CD14-positive monocyte (primary cell): Measurements from ENCODE around the gene MMP28. TPM values are rescaled to one million over a fixed set of nuclear protein-coding genes. Genes with fewer than 3 reads are reported as not detected.

ENCODE experiments used
- DNase-seq, 3 donors: peaks; one replicate each; pipeline ENCODE4 v3.0.0-alpha.2; 2011 to 2022
- H2AFZ ChIP-seq: 2 replicates; pipeline ENCODE4 v1.6.0; 2012; ENCODE audit warnings: mild to moderate bottlenecking, low read depth, low read length, inconsistent platforms; ENCODE audit not compliant: insufficient read depth, poor library complexity, severe bottlenecking
- H3K27ac ChIP-seq, 2 donors: 1 replicate in 1 of 2; 2 replicates in 1 of 2; pipeline ENCODE4 v1.5.1; 2012 to 2013; ENCODE audit warnings: low read length in 2 of 2, control low read depth in 1 of 2, inconsistent platforms in 1 of 2, low read depth in 1 of 2, mild to moderate bottlenecking in 1 of 2
- H3K27me3 ChIP-seq, 2 donors: one replicate each; pipeline versions ENCODE4 v1.6.0 to v1.6.1; 2011 to 2013; ENCODE audit warnings: low read length in 2 of 2; ENCODE audit not compliant: control insufficient read depth in 2 of 2, insufficient read depth in 2 of 2
- H3K36me3 ChIP-seq, 2 donors: replicated peaks in 1 of 2; 1 replicate in 1 of 2; 2 replicates in 1 of 2; pipeline versions ENCODE4 v1.5.1 to v1.6.1; 2012 to 2013; ENCODE audit warnings: low read length in 2 of 2, control low read depth in 1 of 2, inconsistent platforms in 1 of 2, mild to moderate bottlenecking in 1 of 2; ENCODE audit not compliant: insufficient read depth in 2 of 2, control insufficient read depth in 1 of 2
- H3K4me1 ChIP-seq, 2 donors: 1 replicate in 1 of 2; 2 replicates in 1 of 2; pipeline versions ENCODE4 v1.5.1 to v1.6.1; 2012 to 2013; ENCODE audit warnings: low read length in 2 of 2, control low read depth in 1 of 2, inconsistent platforms in 1 of 2, mild to moderate bottlenecking in 1 of 2, moderate library complexity in 1 of 2; ENCODE audit not compliant: insufficient read depth in 2 of 2, control insufficient read depth in 1 of 2
- H3K4me2 ChIP-seq: replicated peaks from 2 replicates; pipeline ENCODE3; 2012; ENCODE audit warnings: low read length, moderate library complexity, mild to moderate bottlenecking; ENCODE audit not compliant: poor library complexity, severe bottlenecking; ENCODE audit errors: extremely low read depth
- H3K4me3 ChIP-seq, 3 experiments: fragments of 200-600 bp in 1 of 3; sonication (generic) in 1 of 3; replicated peaks in 1 of 3; 1 replicate in 2 of 3; 2 replicates in 1 of 3; pipeline ENCODE4 v1.5.1; 2011 to 2013; ENCODE audit warnings: low read length in 3 of 3, mild to moderate bottlenecking in 3 of 3, control low read depth in 2 of 3, low read depth in 2 of 3, inconsistent platforms in 1 of 3, moderate library complexity in 1 of 3
- H3K79me2 ChIP-seq: 2 replicates; pipeline ENCODE4 v1.6.0; 2012; ENCODE audit warnings: mild to moderate bottlenecking, control low read depth, inconsistent platforms, low read length, moderate library complexity; ENCODE audit not compliant: insufficient read depth
- H3K9ac ChIP-seq: 2 replicates; pipeline ENCODE4 v1.6.0; 2017; ENCODE audit warnings: low read length, mild to moderate bottlenecking; ENCODE audit not compliant: insufficient read depth, poor library complexity, severe bottlenecking
- H3K9me3 ChIP-seq, 2 donors: replicated peaks in 1 of 2; 1 replicate in 1 of 2; 2 replicates in 1 of 2; pipeline versions ENCODE4 v1.5.1 to v1.6.1; 2012 to 2013; ENCODE audit warnings: low read length in 2 of 2, control low read depth in 1 of 2; ENCODE audit not compliant: control insufficient read depth in 1 of 2, insufficient read depth in 1 of 2
- H4K20me1 ChIP-seq: 2 replicates; pipeline ENCODE4 v1.6.0; 2012; ENCODE audit warnings: mild to moderate bottlenecking, low read length, control low read depth, moderate library complexity; ENCODE audit not compliant: insufficient read depth
- H3K27ac Mint-ChIP-seq, 7 donors: one replicate each; pipeline ENCODE4 v1.8.0; 2020; ENCODE audit warnings: mild to moderate bottlenecking in 7 of 7, mixed read lengths in 7 of 7, moderate library complexity in 6 of 7, inconsistent platforms in 2 of 7
- H3K27me3 Mint-ChIP-seq, 3 donors: one replicate each; pipeline ENCODE4 v1.8.0; 2021 to 2022; ENCODE audit warnings: low read depth in 3 of 3, mild to moderate bottlenecking in 3 of 3, mixed read lengths in 3 of 3, moderate library complexity in 3 of 3, inconsistent platforms in 1 of 3
- H3K36me3 Mint-ChIP-seq, 2 donors: one replicate each; pipeline ENCODE4 v1.8.0; 2020; ENCODE audit warnings: mixed read lengths in 2 of 2, inconsistent platforms in 1 of 2, mild to moderate bottlenecking in 1 of 2
- H3K4me1 Mint-ChIP-seq: one replicate; pipeline ENCODE4 v1.8.0; 2020; ENCODE audit warnings: mild to moderate bottlenecking, mixed read lengths
- H3K4me3 Mint-ChIP-seq, 2 donors: one replicate each; pipeline ENCODE4 v1.8.0; 2020; ENCODE audit warnings: mild to moderate bottlenecking in 2 of 2, mixed read lengths in 2 of 2, moderate library complexity in 1 of 2
- H3K9me3 Mint-ChIP-seq, 7 donors: one replicate each; pipeline ENCODE4 v1.8.0; 2020 to 2022; ENCODE audit warnings: mixed read lengths in 7 of 7, mild to moderate bottlenecking in 6 of 7, moderate library complexity in 6 of 7, inconsistent platforms in 2 of 7
- WGBS: methylation state at CpG from one replicate; pipeline ENCODE4 v1.1.5; 2013; ENCODE audit warnings: missing lambda C conversion rate; ENCODE audit not compliant: insufficient coverage; 5-methylcytosine and 5-hydroxymethylcytosine counted together
- intact Hi-C, 2 donors: fragments of 100-400 bp; cut with micrococcal nuclease; formaldehyde crosslinking; loops; one replicate each; pipeline versions ENCODE4 v1.15.0 to v1.15.1; 2023
- polyA plus RNA-seq, 3 donors: library from polyadenylated mRNA; depleted of rRNA in 1 of 3; unstranded in 2 of 3; stranded (reverse) in 1 of 3; fragments of 300-500 nt in 2 of 3; fragments of >200 nt in 1 of 3; fragmentation: Illumina TruSeq in 2 of 3; gene quantifications; 1 replicate in 2 of 3; 2 replicates in 1 of 3; pipeline ENCODE4 v1.2.3, GENCODE V29; 2012 to 2021
- TF ChIP-seq, protein P1 (sequence below): fragments of 200-600 bp; IDR thresholded peaks from one replicate; pipeline ENCODE4 v1.8.0; 2022; ENCODE audit warnings: antibody characterized with exemption, mild to moderate bottlenecking

MMP28 gene
- polyA plus RNA-seq, 3 donors, result not detected

DNA sequence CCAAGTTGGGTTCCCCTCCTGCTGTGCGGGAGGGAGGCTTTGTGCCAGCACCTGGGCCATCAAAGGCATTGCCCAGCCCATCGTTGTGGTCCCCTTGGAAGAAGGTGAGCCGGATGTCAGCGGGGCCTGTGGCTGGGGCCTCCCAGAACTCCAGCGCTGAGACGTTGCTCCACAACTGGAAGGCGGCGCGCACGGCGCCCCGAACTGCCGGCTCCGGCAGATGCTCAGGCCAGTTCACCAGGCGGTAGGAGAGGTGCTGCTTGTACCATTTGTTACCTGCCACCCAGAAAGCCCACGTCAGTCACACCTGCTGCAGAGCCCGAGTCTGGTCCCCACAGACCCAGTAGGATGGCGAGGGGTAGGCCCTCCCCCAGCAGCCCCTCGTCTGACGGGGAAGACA, 22.3 kb downstream of the MMP28 start:
- intact Hi-C loops, result no loop called here
- Mint-ChIP-seq H3K4me3 (no peak overlapping the region), H3K27me3 (peaks cover 7 to 23% (median 11%) of the 10 kb centered on the region in 3 donors), H3K27ac (no peak overlapping the region), H3K36me3 (no peaks in the 10 kb centered on the region), H3K4me1 (peaks cover 18% of the 10 kb centered on the region), H3K9me3 (peaks cover 0 to 6% (median 0%) of the 10 kb centered on the region in 7 donors)
- H3K9me3 ChIP-seq, result no peaks in the 10 kb centered on the region
- no peaks in the 10 kb centered on the region for H3K36me3 ChIP-seq
- TF ChIP-seq, protein P1, sequence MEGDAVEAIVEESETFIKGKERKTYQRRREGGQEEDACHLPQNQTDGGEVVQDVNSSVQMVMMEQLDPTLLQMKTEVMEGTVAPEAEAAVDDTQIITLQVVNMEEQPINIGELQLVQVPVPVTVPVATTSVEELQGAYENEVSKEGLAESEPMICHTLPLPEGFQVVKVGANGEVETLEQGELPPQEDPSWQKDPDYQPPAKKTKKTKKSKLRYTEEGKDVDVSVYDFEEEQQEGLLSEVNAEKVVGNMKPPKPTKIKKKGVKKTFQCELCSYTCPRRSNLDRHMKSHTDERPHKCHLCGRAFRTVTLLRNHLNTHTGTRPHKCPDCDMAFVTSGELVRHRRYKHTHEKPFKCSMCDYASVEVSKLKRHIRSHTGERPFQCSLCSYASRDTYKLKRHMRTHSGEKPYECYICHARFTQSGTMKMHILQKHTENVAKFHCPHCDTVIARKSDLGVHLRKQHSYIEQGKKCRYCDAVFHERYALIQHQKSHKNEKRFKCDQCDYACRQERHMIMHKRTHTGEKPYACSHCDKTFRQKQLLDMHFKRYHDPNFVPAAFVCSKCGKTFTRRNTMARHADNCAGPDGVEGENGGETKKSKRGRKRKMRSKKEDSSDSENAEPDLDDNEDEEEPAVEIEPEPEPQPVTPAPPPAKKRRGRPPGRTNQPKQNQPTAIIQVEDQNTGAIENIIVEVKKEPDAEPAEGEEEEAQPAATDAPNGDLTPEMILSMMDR, result no peak
- H4K20me1 ChIP-seq, result no peaks in the 10 kb centered on the region
- no peak overlapping the region for H3K4me2 ChIP-seq
- H3K4me1 ChIP-seq, result peaks cover 15 to 16% of the 10 kb centered on the region in 2 donors
- H3K9ac ChIP-seq, result no peak overlapping the region
- DNase-seq, result no peak
- no peak overlapping the region for H3K4me3 ChIP-seq
- no peak overlapping the region for H3K27ac ChIP-seq
- H3K27me3 ChIP-seq, result peaks cover 0 to 4% of the 10 kb centered on the region in 2 donors
- H2AFZ ChIP-seq, result no peak overlapping the region
- H3K79me2 ChIP-seq, result no peaks in the 10 kb centered on the region
- WGBS, result 79% methylated on average over 17 of the region's 20 CpGs

DNA sequence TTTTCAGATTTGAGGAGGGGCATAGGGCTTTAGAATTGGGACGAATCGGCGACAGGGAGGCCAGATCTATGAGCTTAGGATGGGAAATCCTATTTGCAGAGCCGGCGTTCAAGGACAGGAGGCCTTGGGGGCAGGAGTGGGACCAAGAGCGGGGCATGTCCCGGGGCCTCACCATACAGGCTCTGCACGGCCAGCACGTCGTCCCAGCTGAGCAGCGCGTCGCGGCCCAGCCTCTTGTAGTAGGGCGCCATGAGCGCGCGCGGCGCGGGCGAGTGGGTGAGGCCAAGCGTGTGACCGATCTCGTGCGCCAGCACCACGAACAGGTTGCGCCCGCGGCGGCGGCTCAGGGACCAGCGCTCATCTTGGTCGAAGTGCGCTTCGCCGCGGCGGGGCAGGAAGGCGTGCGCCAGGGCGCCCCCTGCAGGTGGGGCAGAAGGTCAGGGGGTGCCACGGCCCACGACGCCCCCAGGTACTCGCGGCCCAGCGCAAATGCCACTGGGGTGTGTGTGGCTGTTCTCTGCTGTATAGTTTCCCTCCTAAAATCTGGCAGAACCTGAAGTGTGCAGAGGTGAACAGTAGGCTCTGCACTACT, 25.4 kb downstream of the MMP28 start:
- Mint-ChIP-seq H3K36me3 (no peaks in the 10 kb centered on the region), H3K4me3 (no peak overlapping the region), H3K9me3 (peaks cover 0 to 6% (median 0%) of the 10 kb centered on the region in 7 donors), H3K4me1 (no peaks in the 10 kb centered on the region), H3K27ac (no peak overlapping the region), H3K27me3 (peaks cover 16 to 32% (median 18%) of the 10 kb centered on the region in 3 donors)
- intact Hi-C loops, result no loop called here
- Histone ChIP-seq H3K79me2 (no peaks in the 10 kb centered on the region), H3K36me3 (no peaks in the 10 kb centered on the region), H3K27me3 (peaks cover under 1 to 14% of the 10 kb centered on the region in 2 donors), H3K9ac (no peak overlapping the region), H3K9me3 (no peaks in the 10 kb centered on the region), H3K4me2 (no peak overlapping the region), H2AFZ (no peak overlapping the region), H3K27ac (no peak overlapping the region), H3K4me1 (peaks cover 0 to under 1% of the 10 kb centered on the region in 2 donors), H3K4me3 (no peak overlapping the region), H4K20me1 (no peaks in the 10 kb centered on the region)
- TF ChIP-seq, protein P1, result no peak
- no peak for DNase-seq
- 99% methylated on average over 39 of the region's 48 CpGs for WGBS
